GM21447 (cell line): ENCODE data around the gene TRAPPC1.

Source experiments
- ATAC-seq: cut with Tn5 transposase; IDR thresholded peaks from one replicate; pipeline ENCODE4 v1.9.1; 2021; ENCODE audit not compliant: unreplicated experiment

Gene TRAPPC1

DNA sequence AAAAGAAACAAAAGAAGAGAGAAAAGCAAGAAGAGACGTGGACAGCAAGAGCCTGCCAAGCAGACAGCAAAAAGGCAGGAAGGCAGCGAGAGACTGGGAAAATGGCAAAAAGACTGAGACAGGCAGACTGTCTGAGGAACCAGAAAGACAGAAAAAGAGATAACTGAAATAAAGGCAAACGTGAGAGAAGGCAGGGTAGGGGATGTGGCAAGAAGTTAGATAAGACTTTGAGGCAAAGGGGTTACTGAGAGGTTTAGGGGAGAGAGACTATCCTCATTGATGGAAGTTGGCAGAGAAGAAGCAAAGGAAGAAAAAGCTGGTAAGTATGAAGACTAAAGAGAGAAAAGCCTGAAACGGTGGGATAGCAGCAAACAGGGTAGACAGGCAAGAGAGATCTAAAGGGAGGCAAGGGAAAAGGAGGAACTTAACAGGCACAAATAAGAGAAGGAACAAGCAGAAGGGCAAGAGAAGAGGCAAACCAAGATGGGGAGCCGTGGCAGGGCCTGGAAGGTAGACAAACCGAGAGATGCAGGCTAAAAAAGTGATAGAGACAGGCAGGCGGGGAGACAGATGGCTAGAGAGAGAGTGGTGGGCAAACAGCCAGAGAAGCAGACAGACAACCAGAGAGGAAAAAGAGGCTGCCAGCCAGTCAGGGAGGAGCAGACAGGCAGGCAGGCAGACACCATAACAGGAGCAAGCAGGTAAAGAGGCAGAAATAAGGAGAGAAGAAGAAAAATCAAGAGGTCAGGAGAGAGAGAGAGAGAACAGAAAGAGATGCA, 50.3 kb downstream of the TRAPPC1 start:
- no peak for ATAC-seq
